ENCODE data around the gene ARSA.

The ARSA gene

DNA sequence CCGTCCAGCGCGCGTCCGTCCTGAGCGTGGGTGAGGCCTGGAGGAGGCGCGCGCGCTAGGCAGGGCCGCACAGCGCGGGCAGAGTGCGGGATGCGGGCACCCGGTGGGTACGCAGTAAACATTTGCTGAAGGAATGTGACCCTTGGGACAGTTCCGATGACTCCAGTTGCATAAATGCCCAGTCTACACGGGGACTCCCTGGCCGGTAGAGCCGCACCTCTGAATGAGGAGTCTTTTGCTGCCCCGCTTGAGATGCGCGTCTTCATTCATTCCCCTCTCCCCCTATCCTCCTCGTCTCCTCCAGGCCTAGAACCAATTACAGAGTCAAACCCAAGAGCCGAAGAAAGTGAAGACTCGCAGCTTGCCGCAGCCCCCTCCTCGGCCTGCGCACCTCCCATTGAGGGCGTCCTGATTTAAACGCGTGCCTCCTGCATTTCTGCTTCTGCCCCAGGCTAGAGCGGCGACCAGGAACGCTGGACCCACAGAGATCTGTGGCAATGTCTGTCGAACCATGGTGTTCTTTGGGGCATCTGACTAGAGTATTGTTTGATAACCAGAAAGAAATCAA, 44.6 kb downstream of the ARSA start (continued):
- TF ChIP-seq KLF1 (tag by site-specific recombination; IDR thresholded peaks at IDR 0.05) (peak; percentile 42; the same call in 1 of the 2 replicates), ZNF121 (tag by site-specific recombination; IDR thresholded peaks at IDR 0.05) (peak; percentile 6; the same call in 1 of the 2 replicates), ZFHX2 (tag by site-specific recombination; conservative IDR thresholded peaks at IDR 0.05) (peak; percentile 85), GLIS2 (tag by site-specific recombination; IDR thresholded peaks at IDR 0.05) (0 out of 2 replicates have a peak, but pooled peaks have one; percentile 12), ZBTB48 (tag by site-specific recombination; IDR thresholded peaks at IDR 0.05) (peak; percentile 45; the same call in 1 of the 2 replicates), KLF16 (tag by site-specific recombination; IDR thresholded peaks at IDR 0.05) (0 out of 2 replicates have a peak, but pooled peaks have one; percentile 52), SETDB1 (IDR thresholded peaks at IDR 0.05; ENCODE audit: insufficient read length, low read length) (no peak), YY1 (tag by site-specific recombination; IDR thresholded peaks at IDR 0.05) (no peak), ZNF792 (tag by site-specific recombination; IDR thresholded peaks at IDR 0.05) (no peak), REPIN1 (tag by site-specific recombination; IDR thresholded peaks at IDR 0.05; ENCODE audit: low read depth) (peak; percentile 67; the same call in 1 of the 2 replicates), ZNF138 (tag by site-specific recombination; IDR thresholded peaks at IDR 0.05; ENCODE audit: borderline replicate concordance) (no peak), ZNF214 (tag by site-specific recombination; IDR thresholded peaks at IDR 0.05; ENCODE audit: borderline replicate concordance) (no peak), OVOL3 (tag by site-specific recombination; IDR thresholded peaks at IDR 0.05) (no peak)
- TF ChIP-seq, protein P1, sequence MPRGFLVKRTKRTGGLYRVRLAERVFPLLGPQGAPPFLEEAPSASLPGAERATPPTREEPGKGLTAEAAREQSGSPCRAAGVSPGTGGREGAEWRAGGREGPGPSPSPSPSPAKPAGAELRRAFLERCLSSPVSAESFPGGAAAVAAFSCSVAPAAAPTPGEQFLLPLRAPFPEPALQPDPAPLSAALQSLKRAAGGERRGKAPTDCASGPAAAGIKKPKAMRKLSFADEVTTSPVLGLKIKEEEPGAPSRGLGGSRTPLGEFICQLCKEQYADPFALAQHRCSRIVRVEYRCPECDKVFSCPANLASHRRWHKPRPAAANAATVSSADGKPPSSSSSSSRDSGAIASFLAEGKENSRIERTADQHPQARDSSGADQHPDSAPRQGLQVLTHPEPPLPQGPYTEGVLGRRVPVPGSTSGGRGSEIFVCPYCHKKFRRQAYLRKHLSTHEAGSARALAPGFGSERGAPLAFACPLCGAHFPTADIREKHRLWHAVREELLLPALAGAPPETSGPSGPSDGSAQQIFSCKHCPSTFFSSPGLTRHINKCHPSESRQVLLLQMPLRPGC (tag by site-specific recombination; IDR thresholded peaks at IDR 0.05): 0 out of 2 replicates have a peak, but pooled peaks have one; percentile 2
- TF ChIP-seq, protein P2, sequence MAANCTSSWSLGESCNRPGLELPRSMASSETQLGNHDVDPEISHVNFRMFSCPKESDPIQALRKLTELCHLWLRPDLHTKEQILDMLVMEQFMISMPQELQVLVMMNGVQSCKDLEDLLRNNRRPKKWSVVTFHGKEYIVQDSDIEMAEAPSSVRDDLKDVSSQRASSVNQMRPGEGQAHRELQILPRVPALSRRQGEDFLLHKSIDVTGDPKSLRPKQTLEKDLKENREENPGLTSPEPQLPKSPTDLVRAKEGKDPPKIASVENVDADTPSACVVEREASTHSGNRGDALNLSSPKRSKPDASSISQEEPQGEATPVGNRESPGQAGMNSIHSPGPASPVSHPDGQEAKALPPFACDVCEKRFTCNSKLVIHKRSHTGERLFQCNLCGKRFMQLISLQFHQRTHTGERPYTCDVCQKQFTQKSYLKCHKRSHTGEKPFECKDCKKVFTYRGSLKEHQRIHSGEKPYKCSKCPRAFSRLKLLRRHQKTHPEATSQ (tag by site-specific recombination; IDR thresholded peaks at IDR 0.05): 0 out of 2 replicates have a peak, but pooled peaks have one; percentile 81
- TF ChIP-seq, protein P3, sequence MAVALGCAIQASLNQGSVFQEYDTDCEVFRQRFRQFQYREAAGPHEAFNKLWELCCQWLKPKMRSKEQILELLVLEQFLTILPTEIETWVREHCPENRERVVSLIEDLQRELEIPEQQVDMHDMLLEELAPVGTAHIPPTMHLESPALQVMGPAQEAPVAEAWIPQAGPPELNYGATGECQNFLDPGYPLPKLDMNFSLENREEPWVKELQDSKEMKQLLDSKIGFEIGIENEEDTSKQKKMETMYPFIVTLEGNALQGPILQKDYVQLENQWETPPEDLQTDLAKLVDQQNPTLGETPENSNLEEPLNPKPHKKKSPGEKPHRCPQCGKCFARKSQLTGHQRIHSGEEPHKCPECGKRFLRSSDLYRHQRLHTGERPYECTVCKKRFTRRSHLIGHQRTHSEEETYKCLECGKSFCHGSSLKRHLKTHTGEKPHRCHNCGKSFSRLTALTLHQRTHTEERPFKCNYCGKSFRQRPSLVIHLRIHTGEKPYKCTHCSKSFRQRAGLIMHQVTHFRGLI (tag by site-specific recombination; IDR thresholded peaks at IDR 0.05): no peak
- TF ChIP-seq, protein P4, sequence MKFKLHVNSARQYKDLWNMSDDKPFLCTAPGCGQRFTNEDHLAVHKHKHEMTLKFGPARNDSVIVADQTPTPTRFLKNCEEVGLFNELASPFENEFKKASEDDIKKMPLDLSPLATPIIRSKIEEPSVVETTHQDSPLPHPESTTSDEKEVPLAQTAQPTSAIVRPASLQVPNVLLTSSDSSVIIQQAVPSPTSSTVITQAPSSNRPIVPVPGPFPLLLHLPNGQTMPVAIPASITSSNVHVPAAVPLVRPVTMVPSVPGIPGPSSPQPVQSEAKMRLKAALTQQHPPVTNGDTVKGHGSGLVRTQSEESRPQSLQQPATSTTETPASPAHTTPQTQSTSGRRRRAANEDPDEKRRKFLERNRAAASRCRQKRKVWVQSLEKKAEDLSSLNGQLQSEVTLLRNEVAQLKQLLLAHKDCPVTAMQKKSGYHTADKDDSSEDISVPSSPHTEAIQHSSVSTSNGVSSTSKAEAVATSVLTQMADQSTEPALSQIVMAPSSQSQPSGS (tag by site-specific recombination; IDR thresholded peaks at IDR 0.05; ENCODE audit: low read depth): no peak
- TF ChIP-seq, protein P5, sequence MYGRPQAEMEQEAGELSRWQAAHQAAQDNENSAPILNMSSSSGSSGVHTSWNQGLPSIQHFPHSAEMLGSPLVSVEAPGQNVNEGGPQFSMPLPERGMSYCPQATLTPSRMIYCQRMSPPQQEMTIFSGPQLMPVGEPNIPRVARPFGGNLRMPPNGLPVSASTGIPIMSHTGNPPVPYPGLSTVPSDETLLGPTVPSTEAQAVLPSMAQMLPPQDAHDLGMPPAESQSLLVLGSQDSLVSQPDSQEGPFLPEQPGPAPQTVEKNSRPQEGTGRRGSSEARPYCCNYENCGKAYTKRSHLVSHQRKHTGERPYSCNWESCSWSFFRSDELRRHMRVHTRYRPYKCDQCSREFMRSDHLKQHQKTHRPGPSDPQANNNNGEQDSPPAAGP (tag by site-specific recombination; IDR thresholded peaks at IDR 0.05): no peak
- TF ChIP-seq, protein P6, sequence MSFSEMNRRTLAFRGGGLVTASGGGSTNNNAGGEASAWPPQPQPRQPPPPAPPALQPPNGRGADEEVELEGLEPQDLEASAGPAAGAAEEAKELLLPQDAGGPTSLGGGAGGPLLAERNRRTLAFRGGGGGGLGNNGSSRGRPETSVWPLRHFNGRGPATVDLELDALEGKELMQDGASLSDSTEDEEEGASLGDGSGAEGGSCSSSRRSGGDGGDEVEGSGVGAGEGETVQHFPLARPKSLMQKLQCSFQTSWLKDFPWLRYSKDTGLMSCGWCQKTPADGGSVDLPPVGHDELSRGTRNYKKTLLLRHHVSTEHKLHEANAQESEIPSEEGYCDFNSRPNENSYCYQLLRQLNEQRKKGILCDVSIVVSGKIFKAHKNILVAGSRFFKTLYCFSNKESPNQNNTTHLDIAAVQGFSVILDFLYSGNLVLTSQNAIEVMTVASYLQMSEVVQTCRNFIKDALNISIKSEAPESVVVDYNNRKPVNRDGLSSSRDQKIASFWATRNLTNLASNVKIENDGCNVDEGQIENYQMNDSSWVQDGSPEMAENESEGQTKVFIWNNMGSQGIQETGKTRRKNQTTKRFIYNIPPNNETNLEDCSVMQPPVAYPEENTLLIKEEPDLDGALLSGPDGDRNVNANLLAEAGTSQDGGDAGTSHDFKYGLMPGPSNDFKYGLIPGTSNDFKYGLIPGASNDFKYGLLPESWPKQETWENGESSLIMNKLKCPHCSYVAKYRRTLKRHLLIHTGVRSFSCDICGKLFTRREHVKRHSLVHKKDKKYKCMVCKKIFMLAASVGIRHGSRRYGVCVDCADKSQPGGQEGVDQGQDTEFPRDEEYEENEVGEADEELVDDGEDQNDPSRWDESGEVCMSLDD (tag by site-specific recombination; IDR thresholded peaks at IDR 0.05): 0 out of 2 replicates have a peak, but pooled peaks have one; percentile 50
- TF ChIP-seq, protein P7, sequence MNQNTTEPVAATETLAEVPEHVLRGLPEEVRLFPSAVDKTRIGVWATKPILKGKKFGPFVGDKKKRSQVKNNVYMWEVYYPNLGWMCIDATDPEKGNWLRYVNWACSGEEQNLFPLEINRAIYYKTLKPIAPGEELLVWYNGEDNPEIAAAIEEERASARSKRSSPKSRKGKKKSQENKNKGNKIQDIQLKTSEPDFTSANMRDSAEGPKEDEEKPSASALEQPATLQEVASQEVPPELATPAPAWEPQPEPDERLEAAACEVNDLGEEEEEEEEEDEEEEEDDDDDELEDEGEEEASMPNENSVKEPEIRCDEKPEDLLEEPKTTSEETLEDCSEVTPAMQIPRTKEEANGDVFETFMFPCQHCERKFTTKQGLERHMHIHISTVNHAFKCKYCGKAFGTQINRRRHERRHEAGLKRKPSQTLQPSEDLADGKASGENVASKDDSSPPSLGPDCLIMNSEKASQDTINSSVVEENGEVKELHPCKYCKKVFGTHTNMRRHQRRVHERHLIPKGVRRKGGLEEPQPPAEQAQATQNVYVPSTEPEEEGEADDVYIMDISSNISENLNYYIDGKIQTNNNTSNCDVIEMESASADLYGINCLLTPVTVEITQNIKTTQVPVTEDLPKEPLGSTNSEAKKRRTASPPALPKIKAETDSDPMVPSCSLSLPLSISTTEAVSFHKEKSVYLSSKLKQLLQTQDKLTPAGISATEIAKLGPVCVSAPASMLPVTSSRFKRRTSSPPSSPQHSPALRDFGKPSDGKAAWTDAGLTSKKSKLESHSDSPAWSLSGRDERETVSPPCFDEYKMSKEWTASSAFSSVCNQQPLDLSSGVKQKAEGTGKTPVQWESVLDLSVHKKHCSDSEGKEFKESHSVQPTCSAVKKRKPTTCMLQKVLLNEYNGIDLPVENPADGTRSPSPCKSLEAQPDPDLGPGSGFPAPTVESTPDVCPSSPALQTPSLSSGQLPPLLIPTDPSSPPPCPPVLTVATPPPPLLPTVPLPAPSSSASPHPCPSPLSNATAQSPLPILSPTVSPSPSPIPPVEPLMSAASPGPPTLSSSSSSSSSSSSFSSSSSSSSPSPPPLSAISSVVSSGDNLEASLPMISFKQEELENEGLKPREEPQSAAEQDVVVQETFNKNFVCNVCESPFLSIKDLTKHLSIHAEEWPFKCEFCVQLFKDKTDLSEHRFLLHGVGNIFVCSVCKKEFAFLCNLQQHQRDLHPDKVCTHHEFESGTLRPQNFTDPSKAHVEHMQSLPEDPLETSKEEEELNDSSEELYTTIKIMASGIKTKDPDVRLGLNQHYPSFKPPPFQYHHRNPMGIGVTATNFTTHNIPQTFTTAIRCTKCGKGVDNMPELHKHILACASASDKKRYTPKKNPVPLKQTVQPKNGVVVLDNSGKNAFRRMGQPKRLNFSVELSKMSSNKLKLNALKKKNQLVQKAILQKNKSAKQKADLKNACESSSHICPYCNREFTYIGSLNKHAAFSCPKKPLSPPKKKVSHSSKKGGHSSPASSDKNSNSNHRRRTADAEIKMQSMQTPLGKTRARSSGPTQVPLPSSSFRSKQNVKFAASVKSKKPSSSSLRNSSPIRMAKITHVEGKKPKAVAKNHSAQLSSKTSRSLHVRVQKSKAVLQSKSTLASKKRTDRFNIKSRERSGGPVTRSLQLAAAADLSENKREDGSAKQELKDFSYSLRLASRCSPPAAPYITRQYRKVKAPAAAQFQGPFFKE (tag by site-specific recombination; IDR thresholded peaks at IDR 0.05; ENCODE audit: borderline replicate concordance): no peak
- TF ChIP-seq, protein P8, sequence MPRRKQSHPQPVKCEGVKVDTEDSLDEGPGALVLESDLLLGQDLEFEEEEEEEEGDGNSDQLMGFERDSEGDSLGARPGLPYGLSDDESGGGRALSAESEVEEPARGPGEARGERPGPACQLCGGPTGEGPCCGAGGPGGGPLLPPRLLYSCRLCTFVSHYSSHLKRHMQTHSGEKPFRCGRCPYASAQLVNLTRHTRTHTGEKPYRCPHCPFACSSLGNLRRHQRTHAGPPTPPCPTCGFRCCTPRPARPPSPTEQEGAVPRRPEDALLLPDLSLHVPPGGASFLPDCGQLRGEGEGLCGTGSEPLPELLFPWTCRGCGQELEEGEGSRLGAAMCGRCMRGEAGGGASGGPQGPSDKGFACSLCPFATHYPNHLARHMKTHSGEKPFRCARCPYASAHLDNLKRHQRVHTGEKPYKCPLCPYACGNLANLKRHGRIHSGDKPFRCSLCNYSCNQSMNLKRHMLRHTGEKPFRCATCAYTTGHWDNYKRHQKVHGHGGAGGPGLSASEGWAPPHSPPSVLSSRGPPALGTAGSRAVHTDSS (tag by site-specific recombination; IDR thresholded peaks at IDR 0.05): no peak
